H1 (cell line): ENCODE results near the gene CCDC102A. TPM values are rescaled to one million over a fixed set of nuclear protein-coding genes. Genes with fewer than 3 reads are reported as not detected.

Experiments
- ATF2 ChIP-seq: IDR thresholded peaks from 2 replicates; pipeline ENCODE4 v1.6.1; 2012; ENCODE audit warnings: low read length, inconsistent platforms
- CBX8 ChIP-seq: fragments of 300-800, 300-1000 bp; sonication (generic); IDR thresholded peaks from 2 replicates; pipeline ENCODE4 v1.7.1; 2016; ENCODE audit warnings: low read depth, low read length, borderline replicate concordance
- CREB1 ChIP-seq: IDR thresholded peaks from 2 replicates; pipeline ENCODE4 v1.6.1; 2012; ENCODE audit warnings: inconsistent platforms
- GABPA ChIP-seq: IDR thresholded peaks from 2 replicates; pipeline ENCODE4 v1.6.1; 2011; ENCODE audit warnings: mild to moderate bottlenecking, low read length, moderate library complexity, borderline replicate concordance; ENCODE audit not compliant: insufficient read depth
- JUND ChIP-seq: IDR thresholded peaks from 2 replicates; pipeline ENCODE4 v1.6.1; 2011; ENCODE audit warnings: mild to moderate bottlenecking, improper control_type of control experiment, low read length
- PHF8 ChIP-seq: fragments of 200-600 bp; sonication (generic); conservative IDR thresholded peaks from 2 replicates; pipeline ENCODE4 v1.7.1; 2012; ENCODE audit warnings: low read depth, mild to moderate bottlenecking, inconsistent platforms, low read length, moderate library complexity
- RBBP5 ChIP-seq: IDR thresholded peaks from 2 replicates; pipeline ENCODE4 v1.7.1; 2012; ENCODE audit warnings: low read depth, mild to moderate bottlenecking, inconsistent platforms, low read length, moderate library complexity, borderline replicate concordance
- RFX5 ChIP-seq: IDR thresholded peaks from 2 replicates; pipeline ENCODE4 v1.6.1; 2011; ENCODE audit warnings: low read depth, low read length, improper control_type of control experiment, borderline replicate concordance
- RXRA ChIP-seq: IDR thresholded peaks from 2 replicates; pipeline ENCODE4 v1.6.1; 2011; ENCODE audit warnings: low read depth, mild to moderate bottlenecking, low read length, moderate library complexity; ENCODE audit not compliant: insufficient read depth
- SP1 ChIP-seq: IDR thresholded peaks from 2 replicates; pipeline ENCODE4 v1.6.1; 2011; ENCODE audit warnings: low read depth, low read length
- TAF7 ChIP-seq: optimal IDR thresholded peaks from 2 replicates; pipeline ENCODE3; 2011; ENCODE audit warnings: low read depth, mild to moderate bottlenecking, inconsistent platforms, low read length, moderate library complexity, borderline replicate concordance
- TEAD4 ChIP-seq: IDR thresholded peaks from 2 replicates; pipeline ENCODE4 v1.6.1; 2012; ENCODE audit warnings: low read depth, low read length, inconsistent platforms, mixed read lengths
- polyA plus RNA-seq, 7 experiments: library from polyadenylated mRNA; depleted of rRNA in 3 of 7; stranded (reverse) in 5 of 7; unstranded in 2 of 7; fragments of >200 nt in 5 of 7; fragments of 200-250 nt in 2 of 7; gene quantifications; 1 replicate in 5 of 7; 2 replicates in 1 of 7; 4 replicates in 1 of 7; pipeline versions ENCODE4 v1.2.1 to v1.2.3, GENCODE V29; 2011 to 2013; ENCODE audit warnings: missing spikeins in 2 of 7, mixed read lengths in 2 of 7
- total RNA-seq: library from RNA; stranded (reverse); fragmentation: NEBNext Ultra II Directional; extraction: Animal tissue kit (Norgen Biotek cat#: 25700); gene quantifications from 2 replicates; pipeline ENCODE4 v1.2.1, GENCODE V29; 2021

Gene CCDC102A
- total and polyA plus RNA-seq, 2 of the 8 experiments (the other 6 are each of a cell fraction or from before 2014, with no cell fraction given): 4.0 to 7.5 TPM

GRCh38 chr16:57462209-57462977 lies 74.0 kb downstream of the CCDC102A start, which contains the start of gene POLR2C (continued):
- TF ChIP-seq CBX8 (no peak), TAF7 (peak; percentile 95), RXRA (no peak), GABPA (peak; percentile 97), RFX5 (no peak), ATF2 (no peak), TEAD4 (0 out of 2 replicates have a peak, but pooled peaks have one; percentile 41), PHF8 (peak; percentile 97), SP1 (0 out of 2 replicates have a peak, but pooled peaks have one; percentile 21), RBBP5 (peak; percentile 91), JUND (no peak), CREB1 (peak; percentile 58)

Other genes with a start within 250 kb of the CCDC102A start
- gene CCL22, start 177.8 kb downstream of the CCDC102A start, total RNA-seq: not detected in 2 replicates
- gene CCL22, start 177.8 kb downstream of the CCDC102A start, polyA plus RNA-seq (2011; rRNA removed): not detected in 2 replicates
- 1.4 and 1.9 TPM in 2 replicates for gene CX3CL1, start 164.1 kb downstream of the CCDC102A start, total RNA-seq
- 3.0 and 3.2 TPM in 2 replicates for gene CX3CL1, start 164.1 kb downstream of the CCDC102A start, polyA plus RNA-seq (2011; rRNA removed)
- gene CCL17, start 131.8 kb downstream of the CCDC102A start, total RNA-seq: not detected in 2 replicates
- gene CCL17, start 131.8 kb downstream of the CCDC102A start, polyA plus RNA-seq (2011; rRNA removed): not detected in 2 replicates
- 83.6 and 90.7 TPM in 2 replicates for gene CIAPIN1, start 89.2 kb downstream of the CCDC102A start, total RNA-seq
- gene CIAPIN1, start 89.2 kb downstream of the CCDC102A start, polyA plus RNA-seq (2011; rRNA removed): 64.0 and 76.8 TPM in 2 replicates
- 31.7 and 33.3 TPM in 2 replicates for gene COQ9, start 89.1 kb downstream of the CCDC102A start, total RNA-seq
- gene COQ9, start 89.1 kb downstream of the CCDC102A start, polyA plus RNA-seq (2011; rRNA removed): 47.9 and 60.3 TPM in 2 replicates
- gene POLR2C, start 73.9 kb downstream of the CCDC102A start, total RNA-seq: 71.2 and 72.5 TPM in 2 replicates
- gene POLR2C, start 73.9 kb downstream of the CCDC102A start, polyA plus RNA-seq (2011; rRNA removed): 132 and 149 TPM in 2 replicates
- 28.9 and 29.9 TPM in 2 replicates for gene DOK4, start 50.1 kb downstream of the CCDC102A start, total RNA-seq
- 24.0 and 29.5 TPM in 2 replicates for gene DOK4, start 50.1 kb downstream of the CCDC102A start, polyA plus RNA-seq (2011; rRNA removed)
- gene ADGRG5, start 6.1 kb upstream of the CCDC102A start, total RNA-seq: 8.6 and 10.5 TPM in 2 replicates
- 14.8 and 16.5 TPM in 2 replicates for gene ADGRG5, start 6.1 kb upstream of the CCDC102A start, polyA plus RNA-seq (2011; rRNA removed)
- 0.78 and 1.3 TPM in 2 replicates for gene ADGRG1, start 92.1 kb upstream of the CCDC102A start, total RNA-seq
- 2.6 and 2.9 TPM in 2 replicates for gene ADGRG1, start 92.1 kb upstream of the CCDC102A start, polyA plus RNA-seq (2011; rRNA removed)
- gene ADGRG3, start 131.7 kb upstream of the CCDC102A start, total RNA-seq: 0.15 and 0.28 TPM in 2 replicates
- 0.94 and 0.98 TPM in 2 replicates for gene ADGRG3, start 131.7 kb upstream of the CCDC102A start, polyA plus RNA-seq (2011; rRNA removed)
- gene DRC7, start 158.2 kb upstream of the CCDC102A start, total RNA-seq: not detected in 2 replicates
- 0.13 and 0.14 TPM in 2 replicates for gene DRC7, start 158.2 kb upstream of the CCDC102A start, polyA plus RNA-seq (2011; rRNA removed)
- 50.2 and 50.3 TPM in 2 replicates for gene KATNB1, start 199.2 kb upstream of the CCDC102A start, total RNA-seq
- gene KATNB1, start 199.2 kb upstream of the CCDC102A start, polyA plus RNA-seq (2011; rRNA removed): 60.4 and 88.4 TPM in 2 replicates